Tibial nerve (tissue), 4 donors: ENCODE data around the gene TSPAN3. TPM values are rescaled to one million over a fixed set of nuclear protein-coding genes. Genes with fewer than 3 reads are reported as not detected.

Experiments
- DNase-seq, 2 donors: peaks; one replicate each; pipeline ENCODE4 v3.0.0-alpha.2; 2019; ENCODE audit warnings: low spot score in 2 of 2
- H3K27ac ChIP-seq, 4 donors: fragments of 200-600 bp; sonication (generic) in 3 of 4; one replicate each; pipeline ENCODE4 v1.5.1; 2017 to 2019; ENCODE audit warnings: mild to moderate bottlenecking in 1 of 4
- H3K27me3 ChIP-seq, 2 donors: fragments of 200-600 bp; sonication (generic) in 1 of 2; one replicate each; pipeline versions ENCODE4 v1.5.1 to v1.6.0; 2017 to 2019
- H3K36me3 ChIP-seq, 3 donors: fragments of 200-600 bp; sonication (generic); one replicate each; pipeline ENCODE4 v1.5.1; 2018 to 2019
- H3K4me1 ChIP-seq, 4 donors: fragments of 200-600 bp; sonication (generic) in 3 of 4; one replicate each; pipeline ENCODE4 v1.5.1; 2017 to 2019
- H3K4me3 ChIP-seq, 4 donors: fragments of 200-600 bp; sonication (generic) in 3 of 4; one replicate each; pipeline ENCODE4 v1.5.1; 2017 to 2019; ENCODE audit warnings: mild to moderate bottlenecking in 1 of 4, moderate library complexity in 1 of 4
- H3K9me3 ChIP-seq, 4 donors: fragments of 200-600 bp; sonication (generic) in 3 of 4; one replicate each; pipeline ENCODE4 v1.5.1; 2017 to 2019
- EP300 ChIP-seq, 2 donors: sonication (generic); formaldehyde crosslinking; IDR thresholded peaks; one replicate each; pipeline ENCODE4 v1.6.1; 2017; ENCODE audit warnings: antibody characterized with exemption in 2 of 2, mild to moderate bottlenecking in 1 of 2
- POLR2A ChIP-seq, 2 donors: fragments of 450-650 bp; IDR thresholded peaks; one replicate each; pipeline ENCODE4 v1.6.1; 2017; ENCODE audit warnings: antibody characterized with exemption in 2 of 2, mild to moderate bottlenecking in 2 of 2, moderate library complexity in 2 of 2
- WGBS, 2 donors: methylation state at CpG; one replicate each; pipeline ENCODE4 v1.1.5; 2018; 5-methylcytosine and 5-hydroxymethylcytosine counted together
- total RNA-seq, 4 donors: library from RNA; depleted of rRNA; stranded (reverse); fragments of >200 nt; gene quantifications; one replicate each; pipeline ENCODE4 v1.1.0, GENCODE V29; 2016
- TF ChIP-seq, protein P1 (sequence below), 5 experiments: fragments of 200-600 bp in 3 of 5; fragments of 450-650 bp in 2 of 5; sonication (generic) in 3 of 5; IDR thresholded peaks; one replicate each; pipeline ENCODE4 v1.5.1; 2016 to 2019; ENCODE audit warnings: antibody characterized with exemption in 5 of 5, mild to moderate bottlenecking in 3 of 5, moderate library complexity in 2 of 5

The TSPAN3 gene
- 100 to 1,000 TPM; 155 to 229 (median 203) TPM for total RNA-seq

DNA sequence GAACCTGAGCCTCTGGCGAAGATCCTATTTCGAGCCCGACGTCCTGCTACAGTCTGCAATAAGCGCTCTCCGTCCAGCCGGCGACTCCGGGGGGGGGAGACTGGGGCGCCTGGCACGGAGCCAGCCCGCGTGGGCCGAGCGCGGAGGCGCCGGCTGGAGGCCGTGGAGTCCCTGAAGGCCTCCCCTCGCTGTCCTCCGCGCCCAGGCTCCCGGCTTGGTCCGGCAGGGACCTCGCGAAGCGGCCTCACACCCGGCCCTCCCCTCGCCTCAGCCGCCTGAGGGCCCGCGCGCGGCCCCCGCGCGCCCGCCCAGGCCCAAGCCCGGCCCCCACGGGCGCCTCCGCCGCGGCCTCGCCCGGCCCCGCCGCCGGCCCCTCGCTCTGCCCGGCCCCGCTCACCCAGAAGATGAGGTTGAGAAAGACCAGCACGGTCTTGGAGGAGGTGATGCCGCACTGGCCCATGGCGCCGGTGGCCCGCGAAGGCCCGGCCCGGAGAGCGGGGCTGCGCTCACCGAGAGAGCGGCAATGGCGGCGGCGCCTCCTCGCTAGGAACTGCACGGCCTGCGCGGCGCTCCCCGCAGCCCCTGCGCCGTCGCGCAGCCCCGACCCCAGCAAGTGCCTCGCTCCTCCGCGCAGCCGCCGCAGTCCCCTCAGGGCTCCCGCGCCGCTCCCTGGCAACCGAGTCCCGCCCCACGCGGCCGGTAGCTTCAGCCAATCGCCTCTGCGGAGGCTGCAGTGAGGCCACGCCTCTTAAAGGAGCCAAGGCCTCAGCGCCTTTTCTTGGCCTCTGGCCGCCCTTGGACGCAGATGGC is at the start of gene TSPAN3:
Gene TSPAN3 (minus strand): TSS at position 615 of the 810 bp plus-strand sequence. CDS start 155 bp downstream, at position 460.
- peak within 1 kb of the TSS; percentile 73 to 93 (median 92) for H3K27ac ChIP-seq
- H3K4me3 ChIP-seq = peak within 1 kb of the TSS; percentile 83 to 90 (median 86)
- H3K4me1 ChIP-seq = peaks cover 0 to 46% (median 18%) of the 10 kb centered on the region in 4 donors
- H3K9me3 ChIP-seq = no peaks in the 10 kb centered on the region
- no peaks in the 10 kb centered on the region for H3K36me3 ChIP-seq
- H3K27me3 ChIP-seq = no peaks in the 10 kb centered on the region
- peak; percentile 83 for DNase-seq
- 1% methylated on average over 28 to 36 of the region's 97 CpGs for WGBS, 2 donors
- TF ChIP-seq, protein P1, sequence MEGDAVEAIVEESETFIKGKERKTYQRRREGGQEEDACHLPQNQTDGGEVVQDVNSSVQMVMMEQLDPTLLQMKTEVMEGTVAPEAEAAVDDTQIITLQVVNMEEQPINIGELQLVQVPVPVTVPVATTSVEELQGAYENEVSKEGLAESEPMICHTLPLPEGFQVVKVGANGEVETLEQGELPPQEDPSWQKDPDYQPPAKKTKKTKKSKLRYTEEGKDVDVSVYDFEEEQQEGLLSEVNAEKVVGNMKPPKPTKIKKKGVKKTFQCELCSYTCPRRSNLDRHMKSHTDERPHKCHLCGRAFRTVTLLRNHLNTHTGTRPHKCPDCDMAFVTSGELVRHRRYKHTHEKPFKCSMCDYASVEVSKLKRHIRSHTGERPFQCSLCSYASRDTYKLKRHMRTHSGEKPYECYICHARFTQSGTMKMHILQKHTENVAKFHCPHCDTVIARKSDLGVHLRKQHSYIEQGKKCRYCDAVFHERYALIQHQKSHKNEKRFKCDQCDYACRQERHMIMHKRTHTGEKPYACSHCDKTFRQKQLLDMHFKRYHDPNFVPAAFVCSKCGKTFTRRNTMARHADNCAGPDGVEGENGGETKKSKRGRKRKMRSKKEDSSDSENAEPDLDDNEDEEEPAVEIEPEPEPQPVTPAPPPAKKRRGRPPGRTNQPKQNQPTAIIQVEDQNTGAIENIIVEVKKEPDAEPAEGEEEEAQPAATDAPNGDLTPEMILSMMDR (IDR thresholded peaks at IDR 0.05) = peak in 1 of 5 experiments; percentile 49
- TF ChIP-seq EP300 (IDR thresholded peaks at IDR 0.05) (peak in 1 of 2 donors; percentile 68), POLR2A (IDR thresholded peaks at IDR 0.05) (peak in 1 of 2 donors; percentile 89)

- Histone ChIP-seq H3K9me3 (no peaks in the 10 kb centered on the region), H3K27me3 (no peaks in the 10 kb centered on the region), H3K36me3 (no peaks in the 10 kb centered on the region), H3K4me1 (peaks cover 0 to 31% (median 12%) of the 10 kb centered on the region in 4 donors), H3K4me3 (no peak overlapping the region), H3K27ac (no peak overlapping the region)
- 75 to 81% methylated on average over 4 of the region's 4 CpGs for WGBS, 2 donors
- DNase-seq = no peak
- TF ChIP-seq, protein P1 (IDR thresholded peaks at IDR 0.05) = no peak
- TF ChIP-seq EP300 (IDR thresholded peaks at IDR 0.05) = no peak
- TF ChIP-seq POLR2A (IDR thresholded peaks at IDR 0.05) = no peak
These were observed 49.7 kb upstream of the TSPAN3 start for GRCh38 chr15:77120576-77120975.

- peaks cover 0 to 31% (median 12%) of the 10 kb centered on the region in 4 donors for H3K4me1 ChIP-seq
- WGBS, 2 donors = 37 to 56% methylated on average over 1 of the region's 1 CpG
- no peak for TF ChIP-seq EP300 (IDR thresholded peaks at IDR 0.05)
- TF ChIP-seq POLR2A (IDR thresholded peaks at IDR 0.05) = no peak
- TF ChIP-seq, protein P1 (IDR thresholded peaks at IDR 0.05) = no peak
- H3K36me3 ChIP-seq = peaks cover 0 to 7% (median 0%) of the 10 kb centered on the region in 3 donors
- DNase-seq = no peak
- no peak overlapping the region for H3K4me3 ChIP-seq
- H3K27ac ChIP-seq = no peak overlapping the region
- H3K9me3 ChIP-seq = no peaks in the 10 kb centered on the region
- no peaks in the 10 kb centered on the region for H3K27me3 ChIP-seq
These were observed 48.5 kb upstream of the TSPAN3 start for GRCh38 chr15:77119446-77119845.

GRCh38 chr15:77118882-77119321 is 48.0 kb upstream of the TSPAN3 start:
- 37 to 40% methylated on average over 3 of the region's 3 CpGs for WGBS, 2 donors
- Histone ChIP-seq H3K4me3 (no peak overlapping the region), H3K27me3 (no peaks in the 10 kb centered on the region), H3K9me3 (no peaks in the 10 kb centered on the region), H3K36me3 (peaks cover 0 to 12% (median 3%) of the 10 kb centered on the region in 3 donors), H3K27ac (no peak overlapping the region), H3K4me1 (peaks cover 0 to 28% (median 12%) of the 10 kb centered on the region in 4 donors)
- TF ChIP-seq POLR2A (IDR thresholded peaks at IDR 0.05) = no peak
- TF ChIP-seq, protein P1 (IDR thresholded peaks at IDR 0.05) = peak; percentile 62 to 89 (median 65)
- TF ChIP-seq EP300 (IDR thresholded peaks at IDR 0.05) = no peak
- DNase-seq = peak in 1 of 2 donors; percentile 80

DNA sequence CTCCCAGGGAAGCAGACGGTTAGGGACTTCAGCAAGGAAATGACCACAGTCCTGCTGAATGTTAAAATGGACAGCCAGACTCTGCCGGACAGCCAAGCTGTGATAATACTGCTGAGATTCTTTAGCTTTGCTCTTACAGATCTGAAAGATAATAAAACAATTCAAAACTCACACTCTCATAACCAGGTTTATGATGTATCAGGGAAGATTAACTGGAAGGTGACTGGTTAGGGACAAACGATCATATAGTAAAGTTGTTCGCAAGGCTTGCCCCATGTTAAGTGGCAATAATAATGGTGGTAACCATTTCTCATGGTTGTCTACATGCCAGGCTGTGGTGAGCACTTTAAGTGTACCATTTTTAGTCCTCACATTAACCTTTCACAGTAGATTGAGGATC is 44.3 kb upstream of the TSPAN3 start:
- Histone ChIP-seq H3K9me3 (no peaks in the 10 kb centered on the region), H3K27me3 (no peaks in the 10 kb centered on the region), H3K4me1 (peaks cover 0 to 26% (median 9%) of the 10 kb centered on the region in 4 donors), H3K4me3 (no peak overlapping the region), H3K27ac (no peak overlapping the region), H3K36me3 (peaks cover 0 to 20% (median 3%) of the 10 kb centered on the region in 3 donors)
- no peak for DNase-seq
- 89 to 93% methylated on average over 4 of the region's 4 CpGs for WGBS, 2 donors
- no peak for TF ChIP-seq EP300 (IDR thresholded peaks at IDR 0.05)
- TF ChIP-seq POLR2A (IDR thresholded peaks at IDR 0.05) = no peak
- TF ChIP-seq, protein P1 (IDR thresholded peaks at IDR 0.05) = no peak
